ENCODE measurements around the gene HNF4A.

DNA sequence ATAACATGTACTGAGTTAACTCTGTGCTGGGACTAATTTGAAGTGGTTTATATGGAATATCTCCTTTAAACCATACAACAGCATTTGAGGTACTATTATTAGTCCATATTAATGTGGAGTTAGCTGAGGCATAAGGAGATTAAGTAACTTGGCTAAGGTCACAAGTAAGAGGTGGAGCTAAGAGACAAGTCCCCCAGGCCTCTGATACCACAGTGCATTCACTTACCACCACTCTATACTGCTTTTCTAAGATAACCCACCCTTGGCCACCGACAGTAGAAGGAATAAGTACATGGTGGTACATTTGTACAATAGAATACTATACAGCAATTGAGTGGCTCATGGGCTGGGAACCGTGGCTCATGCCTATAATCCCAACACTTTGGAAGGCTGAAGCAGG, 103.8 kb downstream of the HNF4A start:
- no peak for TF ChIP-seq POLR2A (IDR thresholded peaks at IDR 0.05)
- TF ChIP-seq, protein P1, sequence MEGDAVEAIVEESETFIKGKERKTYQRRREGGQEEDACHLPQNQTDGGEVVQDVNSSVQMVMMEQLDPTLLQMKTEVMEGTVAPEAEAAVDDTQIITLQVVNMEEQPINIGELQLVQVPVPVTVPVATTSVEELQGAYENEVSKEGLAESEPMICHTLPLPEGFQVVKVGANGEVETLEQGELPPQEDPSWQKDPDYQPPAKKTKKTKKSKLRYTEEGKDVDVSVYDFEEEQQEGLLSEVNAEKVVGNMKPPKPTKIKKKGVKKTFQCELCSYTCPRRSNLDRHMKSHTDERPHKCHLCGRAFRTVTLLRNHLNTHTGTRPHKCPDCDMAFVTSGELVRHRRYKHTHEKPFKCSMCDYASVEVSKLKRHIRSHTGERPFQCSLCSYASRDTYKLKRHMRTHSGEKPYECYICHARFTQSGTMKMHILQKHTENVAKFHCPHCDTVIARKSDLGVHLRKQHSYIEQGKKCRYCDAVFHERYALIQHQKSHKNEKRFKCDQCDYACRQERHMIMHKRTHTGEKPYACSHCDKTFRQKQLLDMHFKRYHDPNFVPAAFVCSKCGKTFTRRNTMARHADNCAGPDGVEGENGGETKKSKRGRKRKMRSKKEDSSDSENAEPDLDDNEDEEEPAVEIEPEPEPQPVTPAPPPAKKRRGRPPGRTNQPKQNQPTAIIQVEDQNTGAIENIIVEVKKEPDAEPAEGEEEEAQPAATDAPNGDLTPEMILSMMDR (IDR thresholded peaks at IDR 0.05) = no peak

All from ovary (tissue), 3 donors.